ENCODE measurements around the gene SLC4A11.

- TF ChIP-seq CTCF (IDR thresholded peaks at IDR 0.05; ENCODE audit: low read depth, low read length) (no peak), EZH2phosphoT487 (IDR thresholded peaks at IDR 0.05; ENCODE audit: low read depth) (no peak)
Measured at GRCh38 chr20:3209946-3210317, 29.1 kb downstream of the SLC4A11 start.
